HG02981 (cell line): Measurements from ENCODE around the gene CDKAL1.
"Not testable (repeated sequence)": the region's sequence is repeated elsewhere in the genome, so short reads cannot be mapped to it uniquely, and the experiment has no call there.

Experiments
- ATAC-seq: cut with Tn5 transposase; IDR thresholded peaks from one replicate; pipeline ENCODE4 v1.9.1; 2021; ENCODE audit warnings: mild to moderate bottlenecking, moderate library complexity; ENCODE audit not compliant: unreplicated experiment

The CDKAL1 gene

DNA sequence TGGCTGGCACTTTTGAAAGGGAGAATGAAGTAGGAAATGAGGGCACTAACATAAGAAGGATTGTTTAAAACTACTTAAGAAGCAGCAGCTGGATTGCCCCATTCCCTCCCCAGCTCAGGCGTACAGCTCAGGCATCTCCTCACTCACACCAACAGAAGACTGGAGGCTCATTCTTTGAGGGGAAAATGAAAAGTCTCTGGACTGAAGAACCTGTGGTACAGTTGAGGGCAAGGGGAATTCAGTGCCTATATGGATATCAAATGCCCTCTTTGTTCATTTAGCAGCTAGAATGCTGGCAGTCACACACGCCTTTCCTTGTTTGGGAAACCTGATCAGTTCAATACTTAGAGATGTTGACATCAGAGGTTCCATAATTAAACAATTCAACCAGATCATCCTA, 557.2 kb downstream of the CDKAL1 start:
- ATAC-seq = no peak

DNA sequence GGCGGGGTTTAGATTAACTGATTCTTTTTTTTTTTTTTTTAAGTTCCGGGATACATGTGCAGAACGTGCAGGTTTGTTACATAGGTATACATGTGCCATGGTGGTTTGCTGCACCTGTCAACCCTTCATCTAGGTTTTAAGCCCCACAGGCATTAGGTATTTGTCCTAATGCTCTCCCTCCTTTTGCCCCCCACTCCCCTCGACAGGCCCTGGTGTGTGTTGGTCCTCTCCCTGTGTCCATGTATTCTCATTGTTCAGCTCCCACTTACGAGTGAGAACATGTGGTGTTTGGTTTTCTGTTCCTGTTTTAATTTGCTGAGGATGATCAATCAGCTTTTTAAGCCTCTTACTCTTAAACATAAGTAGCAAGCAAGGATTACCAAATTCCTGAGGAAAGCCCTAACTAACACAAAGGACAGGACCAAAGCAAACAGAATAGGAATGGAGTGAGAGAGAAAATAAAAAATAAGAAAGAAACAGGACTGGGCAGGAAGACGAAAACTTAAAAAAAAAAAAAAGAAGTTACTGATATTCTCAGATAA, 558.0 kb downstream of the CDKAL1 start:
- ATAC-seq = not testable (repeated sequence)

DNA sequence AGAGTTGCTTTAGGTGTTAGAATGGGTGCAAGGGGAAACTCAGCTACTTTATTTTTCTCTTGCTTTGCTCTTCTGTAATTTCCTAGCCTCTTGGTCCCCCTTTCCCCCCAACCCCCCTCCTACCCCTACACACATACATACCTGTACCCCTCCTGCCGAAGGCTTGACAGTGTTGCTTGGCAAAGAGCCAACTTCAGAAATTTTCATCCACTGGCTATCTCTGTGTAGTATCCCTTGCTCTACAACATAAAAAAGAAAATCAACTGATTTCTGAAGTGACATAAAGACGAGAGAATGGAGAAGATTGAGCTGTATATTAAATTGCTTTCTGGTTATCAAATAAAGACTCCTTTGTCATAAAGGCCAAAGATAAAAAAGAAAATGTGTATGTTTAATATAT, 561.2 kb downstream of the CDKAL1 start:
- ATAC-seq = no peak

DNA sequence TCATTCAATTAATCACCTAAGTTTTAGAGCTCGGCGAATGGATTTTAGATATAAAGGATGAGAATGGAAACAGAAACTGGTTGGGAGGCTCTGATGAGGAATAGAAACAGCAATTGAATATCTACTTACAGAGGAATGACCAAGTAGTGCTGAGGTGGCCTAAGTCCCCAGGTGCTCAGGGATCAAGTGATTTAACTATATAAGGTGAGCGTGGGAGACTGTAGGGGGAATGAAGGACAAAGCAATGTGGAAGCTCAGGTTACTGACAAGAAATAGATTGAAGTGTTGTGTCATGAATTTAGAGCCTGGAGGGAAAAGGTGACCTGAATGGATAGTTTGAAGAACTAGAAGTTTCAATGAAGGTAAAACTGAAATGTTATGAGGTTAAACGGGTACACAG, 563.9 kb downstream of the CDKAL1 start:
- ATAC-seq = no peak

DNA sequence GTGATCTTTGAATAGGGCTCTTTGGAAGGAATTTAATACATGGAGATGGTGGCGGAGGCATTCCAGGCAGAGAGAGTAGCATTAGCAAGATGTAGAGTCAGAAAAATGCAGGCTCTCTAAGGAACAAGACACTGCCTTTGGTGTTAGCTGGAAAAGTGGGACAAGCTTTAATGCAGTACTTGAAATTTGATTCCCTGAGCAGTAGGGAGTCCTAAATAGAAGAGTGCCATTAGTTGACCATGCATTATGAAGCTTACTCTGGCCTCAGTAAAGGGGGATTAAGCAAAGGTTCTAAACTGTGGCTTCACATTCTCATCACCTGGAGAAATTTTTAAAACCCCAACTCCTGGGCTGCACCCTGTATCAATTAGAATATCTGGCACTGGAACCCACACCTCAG, 564.5 kb downstream of the CDKAL1 start:
- ATAC-seq = no peak

DNA sequence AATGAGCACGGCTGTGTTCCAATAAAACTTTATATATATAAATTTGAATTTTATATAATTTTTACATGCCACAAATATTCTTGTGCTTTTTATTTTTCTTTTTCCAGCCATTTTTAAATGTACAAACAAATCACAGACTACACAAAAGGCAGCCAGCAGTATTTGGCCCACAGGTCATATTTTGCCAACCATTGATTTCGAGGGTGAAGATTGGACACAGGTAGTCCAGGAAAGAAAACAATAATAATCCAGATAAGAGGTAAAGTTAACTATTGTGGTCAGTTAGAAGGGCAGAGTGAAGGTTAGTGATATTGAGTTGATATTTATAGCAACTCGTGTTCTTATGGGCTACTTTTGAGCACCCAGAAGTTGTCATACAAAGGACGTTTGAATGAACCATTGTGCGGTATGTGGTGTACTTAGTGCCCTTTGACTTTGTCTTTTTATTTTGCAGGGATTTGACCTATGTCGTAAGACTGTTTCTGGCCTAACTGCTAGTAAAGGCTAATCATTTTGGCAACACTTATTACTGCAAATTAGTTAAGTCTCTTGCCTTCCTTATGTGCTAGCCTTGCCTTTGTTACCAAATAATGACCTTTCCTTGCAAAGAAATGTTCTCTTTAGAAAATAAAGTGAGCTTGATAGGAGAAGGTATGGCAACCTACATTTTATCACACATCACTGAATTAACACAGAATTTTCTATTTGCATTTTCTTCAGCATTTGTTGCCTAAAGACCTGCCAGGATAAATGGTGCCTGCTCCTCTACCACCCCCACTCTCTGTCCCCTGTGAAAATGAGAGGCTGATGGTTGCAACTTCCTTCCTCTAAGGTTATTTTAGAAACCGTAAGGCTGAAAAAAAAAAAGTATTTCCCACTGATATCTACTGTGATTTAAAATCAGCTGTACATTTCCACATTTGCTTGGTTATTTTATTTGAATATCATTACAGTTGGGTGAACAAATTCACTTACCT, 565.4 kb downstream of the CDKAL1 start:
- no peak for ATAC-seq

DNA sequence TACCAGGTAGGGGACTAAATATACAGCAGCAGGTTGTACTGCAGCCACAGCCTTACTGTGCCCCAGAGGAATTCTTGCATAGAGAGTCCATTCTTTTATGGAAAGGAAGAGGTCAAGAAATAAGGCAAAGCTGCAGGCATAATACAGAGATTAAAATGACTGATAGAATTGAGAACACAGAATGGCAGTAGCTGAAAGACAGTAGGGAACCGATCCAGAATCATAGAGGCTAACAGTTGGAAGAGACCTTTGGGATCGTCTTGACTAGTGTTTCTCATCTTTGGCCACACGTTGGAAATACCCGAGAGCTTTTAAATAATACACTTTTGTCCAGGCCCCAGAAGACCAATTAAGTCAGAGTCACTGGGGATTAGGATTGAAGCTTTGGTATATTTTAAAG, 566.7 kb downstream of the CDKAL1 start:
- no peak for ATAC-seq

DNA sequence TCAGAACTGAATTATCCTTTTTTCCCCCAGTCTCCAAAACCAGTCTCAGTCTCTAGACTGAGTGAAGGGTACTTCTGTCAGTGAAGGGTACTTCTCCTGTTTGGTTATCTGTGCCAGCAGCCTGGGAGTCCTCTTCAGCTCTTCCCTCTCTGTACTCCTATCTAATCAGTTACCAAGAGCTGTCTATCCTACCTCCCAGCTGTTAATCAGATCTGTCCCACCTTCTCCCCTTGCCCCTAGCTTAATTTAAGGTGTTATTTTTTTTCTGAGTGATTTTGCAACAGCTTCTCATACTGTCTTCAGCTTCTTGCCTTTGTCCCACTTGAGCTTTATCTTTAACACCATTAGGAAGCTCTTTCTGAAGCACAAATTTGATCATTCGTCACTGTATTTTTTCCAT, 567.4 kb downstream of the CDKAL1 start:
- no peak for ATAC-seq

DNA sequence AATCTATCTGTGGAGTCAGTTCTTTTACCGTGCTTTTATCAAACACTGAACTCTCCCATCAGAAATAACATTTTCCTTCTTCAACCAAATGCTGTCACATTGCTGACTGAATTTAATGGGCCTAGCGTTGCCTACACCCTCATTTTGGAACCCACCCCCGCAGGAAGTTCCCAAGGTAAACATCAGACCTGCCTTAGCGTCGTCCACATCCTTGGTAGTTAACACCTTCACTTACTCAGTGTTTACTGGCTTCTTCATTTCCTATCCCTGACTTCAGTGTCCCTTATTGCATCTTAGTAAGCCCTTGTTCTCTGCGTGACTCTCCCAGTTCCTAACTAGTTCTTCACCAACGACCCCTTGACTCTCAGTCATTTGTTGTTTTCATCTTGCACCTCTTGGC, 567.9 kb downstream of the CDKAL1 start:
- ATAC-seq = no peak

DNA sequence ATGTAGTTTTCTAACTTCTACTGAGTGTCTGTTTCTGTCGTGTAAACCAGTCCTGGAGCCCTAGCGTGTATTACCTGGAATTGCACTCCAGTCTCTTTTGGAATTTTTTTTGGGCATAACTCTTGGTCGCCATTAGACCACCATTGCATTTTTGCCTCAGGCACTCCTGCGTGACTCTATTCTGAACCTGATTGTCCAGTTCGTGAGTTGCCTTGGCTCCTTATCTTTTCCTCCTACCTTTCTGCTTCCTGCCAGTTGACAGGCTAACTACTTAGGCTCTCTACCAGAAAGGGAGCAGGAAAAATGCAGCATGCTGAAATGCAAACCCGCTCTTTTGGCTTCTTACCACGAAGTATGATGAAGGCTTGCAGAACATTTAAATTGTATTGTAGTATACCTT, 568.4 kb downstream of the CDKAL1 start:
- no peak for ATAC-seq

DNA sequence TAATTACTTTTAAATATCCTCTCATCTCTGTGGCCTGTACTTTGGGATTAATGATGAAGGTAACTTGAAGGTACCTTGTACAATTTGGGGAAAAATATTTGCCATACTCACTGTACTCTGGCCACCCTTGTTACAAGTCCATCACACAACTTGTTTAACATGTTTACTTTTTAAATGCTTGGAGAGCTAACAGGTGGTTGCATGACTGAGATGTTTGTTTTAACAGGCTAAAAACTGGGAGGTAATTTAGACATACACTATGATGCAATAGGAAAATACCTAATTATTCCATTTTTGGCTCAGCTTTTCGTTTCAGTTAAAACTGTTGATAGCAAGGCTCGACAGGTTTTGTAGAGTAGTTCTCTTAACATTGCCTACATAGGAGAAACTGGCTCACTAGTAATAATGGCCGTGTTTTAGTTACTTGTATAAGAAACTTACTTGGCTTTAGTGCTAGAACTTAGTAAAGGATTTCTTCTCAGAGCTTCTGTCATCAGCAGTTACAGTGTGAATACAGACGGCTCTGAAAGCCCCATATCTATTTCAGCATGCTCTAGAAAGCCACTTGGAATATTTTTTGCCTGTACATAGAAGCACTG, 569.5 kb downstream of the CDKAL1 start:
- no peak for ATAC-seq

DNA sequence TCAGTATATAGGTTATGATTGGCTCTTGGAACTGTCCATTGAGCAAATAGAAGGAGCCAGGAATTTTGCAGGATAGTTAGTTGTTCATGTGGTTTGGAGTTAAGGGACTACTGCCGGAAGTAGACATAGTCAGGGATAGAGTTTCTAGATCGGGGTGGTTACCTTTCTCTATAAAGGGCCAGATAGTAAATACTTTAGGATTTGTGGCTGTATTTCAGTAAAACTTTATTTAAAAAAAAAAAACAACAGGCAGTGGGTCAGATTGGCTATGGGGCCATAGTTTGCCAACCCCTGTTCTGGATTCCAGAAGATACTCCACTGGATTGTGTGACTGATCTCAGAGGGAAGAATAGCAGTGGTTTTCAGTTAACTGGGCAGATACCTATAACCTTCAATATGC, 570.0 kb downstream of the CDKAL1 start:
- no peak for ATAC-seq

DNA sequence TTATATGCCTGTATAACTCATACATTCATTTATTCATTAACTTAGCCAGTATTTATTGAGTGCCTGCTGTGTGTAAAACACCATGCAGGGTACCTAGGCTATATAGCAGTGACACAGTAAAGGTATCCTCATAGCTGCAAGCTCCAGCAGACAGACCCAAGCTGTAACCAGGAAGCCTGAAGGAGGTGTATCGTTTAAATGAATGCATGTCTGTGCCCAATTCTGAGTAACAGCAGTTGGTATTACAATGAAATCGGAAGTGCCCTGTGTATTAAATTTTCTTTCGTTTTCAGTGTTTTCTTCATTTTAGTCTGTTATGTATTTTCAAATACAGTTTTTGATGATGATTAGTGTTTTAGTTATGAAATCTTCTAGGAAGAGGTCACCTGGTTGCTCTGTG, 573.5 kb downstream of the CDKAL1 start:
- ATAC-seq = no peak

DNA sequence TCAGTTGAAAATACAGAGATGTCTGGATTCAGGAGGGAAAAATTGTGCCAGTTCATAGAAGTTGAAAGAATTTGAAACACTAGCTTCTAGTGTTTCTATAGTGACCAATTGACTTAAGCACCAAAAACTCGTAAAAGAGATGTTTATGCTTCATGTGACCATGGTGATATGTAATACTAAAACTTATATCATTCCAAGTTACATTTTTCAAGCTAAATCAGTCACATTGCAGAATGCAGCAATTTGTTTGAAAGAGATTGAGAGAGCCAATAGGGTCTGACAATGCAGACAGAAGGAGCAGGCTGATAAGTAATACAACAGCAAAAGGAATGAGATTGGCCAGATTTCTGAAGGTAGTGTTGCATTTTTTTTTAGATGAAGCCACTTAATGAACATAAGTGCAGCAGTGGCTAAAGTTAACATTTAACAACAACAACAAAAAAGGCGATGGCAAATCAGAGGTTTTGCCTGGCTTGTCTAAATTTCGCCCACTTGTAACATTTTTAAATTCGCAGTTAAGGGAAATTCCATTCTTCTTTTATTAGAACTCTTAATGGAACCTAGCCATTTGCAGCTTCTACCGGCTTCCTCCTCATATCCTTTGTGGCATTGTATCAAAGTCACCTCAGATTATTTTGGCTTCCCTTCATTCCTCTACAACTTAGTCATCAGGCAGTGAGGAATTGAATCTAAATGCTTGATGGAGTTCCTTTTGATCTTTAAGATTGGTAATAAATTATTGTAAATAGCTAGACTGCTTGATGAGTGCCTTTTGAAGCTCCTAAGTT, 575.3 kb downstream of the CDKAL1 start:
- ATAC-seq = no peak

DNA sequence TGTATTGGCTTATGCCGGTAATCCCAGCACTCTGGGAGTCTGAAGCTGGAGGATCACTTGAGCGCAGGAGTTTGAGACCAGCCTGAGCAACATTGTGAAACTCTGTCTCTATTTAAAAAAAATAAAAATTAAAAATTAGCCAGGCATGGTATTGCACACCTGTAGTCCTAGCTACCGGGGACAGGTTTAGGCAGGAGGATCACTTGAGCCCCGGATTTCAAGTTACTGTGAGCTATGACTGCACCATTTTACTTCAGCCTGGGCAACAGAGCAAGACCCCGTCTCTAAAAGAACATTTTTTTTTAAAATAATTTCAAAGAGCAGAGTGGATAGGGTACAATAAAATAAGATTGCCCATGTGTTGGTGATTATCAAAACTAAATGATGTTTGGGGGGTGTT, 576.4 kb downstream of the CDKAL1 start:
- ATAC-seq = no peak

DNA sequence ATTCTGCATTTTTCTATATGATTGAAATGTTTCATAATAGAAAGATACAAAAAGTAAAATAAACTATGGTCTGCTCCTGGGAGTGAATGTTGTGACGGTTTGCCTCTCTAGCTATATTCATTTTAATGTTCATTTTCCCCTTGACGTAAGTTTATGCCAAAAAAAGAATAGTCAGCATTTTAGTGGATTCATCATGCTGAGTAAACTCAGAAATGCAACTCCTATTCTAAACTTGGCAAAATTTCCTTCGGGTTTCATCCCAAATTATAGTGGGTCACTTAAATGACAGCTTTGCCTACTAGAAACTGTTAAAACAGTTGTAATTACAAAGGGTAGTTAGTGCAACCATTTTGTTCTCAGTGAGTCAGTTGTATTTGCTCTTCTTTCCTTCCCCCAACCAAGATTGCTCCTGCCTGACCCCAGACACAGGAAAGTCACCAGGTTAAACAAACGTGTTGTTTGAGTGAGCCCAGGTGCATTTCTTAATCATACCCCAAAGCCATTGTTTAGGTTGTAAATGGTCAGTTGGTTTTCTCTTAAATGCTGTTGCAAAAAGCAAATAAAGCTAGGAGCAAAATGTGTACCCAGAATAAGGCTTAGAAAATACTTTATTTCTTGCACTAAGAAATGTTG, 577.0 kb downstream of the CDKAL1 start:
- no peak for ATAC-seq

DNA sequence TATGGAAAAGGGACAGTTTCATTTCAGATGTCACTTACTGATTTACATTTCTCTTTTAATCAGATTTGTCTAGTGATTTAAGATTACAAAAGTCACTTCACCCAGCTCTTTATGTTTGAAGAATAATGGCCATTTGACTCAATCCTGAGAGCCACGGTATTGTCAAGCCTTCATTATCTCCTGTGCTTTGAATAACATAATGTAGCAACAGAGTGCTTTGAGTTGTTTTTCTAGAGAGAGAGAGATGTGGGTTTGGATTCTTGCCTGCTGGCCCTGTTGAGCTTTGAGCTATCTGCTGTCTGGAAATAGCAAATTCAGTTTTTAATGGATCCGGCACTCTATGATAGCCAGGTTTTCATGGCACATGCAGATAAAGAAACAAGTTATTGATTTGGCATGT, 580.9 kb downstream of the CDKAL1 start:
- ATAC-seq = no peak

DNA sequence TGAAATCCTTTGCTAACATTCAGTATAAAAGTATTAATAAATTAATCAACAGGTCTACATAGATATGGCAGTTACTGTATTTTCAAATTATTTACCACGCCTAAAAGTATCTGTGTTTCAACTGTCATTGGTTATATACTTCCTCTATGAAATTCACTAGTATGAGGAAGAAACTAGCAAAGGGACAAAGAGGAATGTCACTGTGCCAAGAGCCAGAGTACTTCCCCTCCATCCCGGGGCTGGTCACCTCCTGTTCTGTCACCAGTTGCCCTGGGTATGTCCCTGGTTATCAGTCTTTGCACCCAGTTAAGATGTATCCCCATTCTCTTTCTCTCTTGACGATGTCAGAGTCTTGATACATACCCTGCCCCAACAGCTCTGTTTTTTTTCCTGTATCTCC, 582.5 kb downstream of the CDKAL1 start:
- ATAC-seq = no peak

DNA sequence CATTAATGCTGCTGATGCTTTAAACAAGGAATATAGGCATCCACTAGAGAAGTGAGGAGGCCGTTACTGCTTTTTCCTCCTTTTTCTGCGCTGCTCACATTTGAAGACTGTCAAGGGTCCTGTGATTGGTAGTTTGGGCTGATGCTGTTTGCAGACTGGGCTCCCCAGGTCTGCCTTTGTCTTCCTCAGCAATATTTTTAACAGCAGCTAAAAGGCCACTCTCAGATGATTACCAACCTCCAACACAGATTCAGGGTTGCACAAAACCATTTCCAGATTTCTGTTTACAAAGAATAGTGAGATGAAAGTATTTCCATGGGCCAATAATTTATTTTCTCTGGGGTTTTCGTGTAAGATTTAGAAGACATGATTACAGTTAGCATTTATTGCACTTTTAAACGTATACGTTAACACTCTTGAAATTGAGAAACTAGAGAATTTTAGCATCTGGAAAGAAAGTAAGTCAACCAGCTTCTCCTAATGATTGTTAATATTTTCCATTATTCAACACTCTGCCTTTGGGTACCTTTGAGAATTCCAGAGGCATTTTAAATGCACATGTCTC, 584.0 kb downstream of the CDKAL1 start:
- no peak for ATAC-seq

DNA sequence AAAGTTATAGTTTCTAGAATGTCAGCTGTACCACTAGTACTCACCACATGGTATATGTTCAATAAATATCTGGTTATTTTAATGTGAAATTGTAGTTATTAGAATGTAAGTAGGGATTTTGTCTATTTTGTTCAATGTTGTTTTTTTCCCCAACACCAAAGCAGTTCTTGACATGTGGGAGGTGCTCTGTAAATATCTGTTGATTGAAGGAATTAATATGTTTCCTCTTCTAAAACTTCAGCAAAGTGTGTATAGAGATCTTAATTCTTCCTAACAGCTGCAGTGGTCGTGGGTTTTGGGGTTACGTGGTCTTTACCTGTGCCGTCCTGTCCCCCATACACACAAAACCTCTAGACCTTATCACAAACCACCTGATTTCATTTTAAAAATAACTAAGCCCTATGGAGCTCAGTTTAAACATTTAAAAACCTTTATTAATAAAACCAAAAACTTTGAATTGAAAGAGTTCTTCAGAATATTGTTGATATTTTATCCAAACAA, 587.4 kb downstream of the CDKAL1 start:
- no peak for ATAC-seq
